HCT116 (cell line): ENCODE results near the gene BST2. TPM values are rescaled to one million over a fixed set of nuclear protein-coding genes. Genes with fewer than 3 reads are reported as not detected.
A peak's percentile ranks its signal among the peaks of the same experiment; 100 is the strongest.

Source experiments
- ATAC-seq: fragments of 200-7000 bp; cut with Tn5 transposase; 2 replicates; pipeline ENCODE4 v1.9.1; 2020; ENCODE audit warnings: mild to moderate bottlenecking, moderate library complexity
- BruUV-seq: library from RNA; stranded (reverse); fragments of 400-500 nt; replicated peaks from 2 replicates; lab custom pipeline; 2021; lab: Mats Ljungman, UMichigan
- CTCF ChIA-PET: fragments of 300-600 bp; sonication (Branson Sonifier 250); formaldehyde crosslinking; loops from one replicate; lab custom pipeline; 2021; ENCODE audit warnings: antibody characterized with exemption; lab: Charles Lee
- POLR2A ChIA-PET: fragments of 300-600, 350-600 bp; sonication (Branson Sonifier 250); formaldehyde crosslinking; loops from one replicate; lab custom pipeline; 2021; ENCODE audit warnings: antibody characterized with exemption; lab: Charles Lee
- RAD21 ChIA-PET, 2 experiments: fragments of 300-600 bp; sonication (Branson Sonifier 250); formaldehyde crosslinking; loops; one replicate each; lab custom pipeline; 2023; ENCODE audit warnings: low total read pairs in 2 of 2; ENCODE audit not compliant: uncharacterized antibody in 2 of 2, unreplicated experiment in 2 of 2, low non-redundant PET in 1 of 2; lab: Charles Lee
- DNase-seq: peaks from one replicate; pipeline ENCODE4 v3.0.0-alpha.2; 2010; ENCODE audit warnings: low read depth, low spot score
- H2AFZ ChIP-seq: fragments of 200-600 bp; shearing (Covaris generic), sonication (generic); 2 replicates; pipeline ENCODE4 v1.6.1; 2017; ENCODE audit warnings: low read depth, mixed run types, mixed read lengths, antibody characterized with exemption, low read length; ENCODE audit not compliant: poor library complexity, severe bottlenecking
- H3K27ac ChIP-seq: 2 replicates; pipeline ENCODE4 v1.5.1; 2012; ENCODE audit warnings: low read depth, low read length
- H3K27me3 ChIP-seq: fragments of 200-600 bp; sonication (generic); 2 replicates; pipeline ENCODE4 v1.6.1; 2016; ENCODE audit warnings: mixed run types, low read length, mixed read lengths; ENCODE audit not compliant: insufficient read depth
- H3K36me3 ChIP-seq, 2 experiments: fragments of 200-500 bp in 1 of 2; fragments of 200-600 bp in 1 of 2; sonication (Bioruptor generic) in 1 of 2; sonication (generic) in 1 of 2; 2 replicates each; pipeline versions ENCODE4 v1.5.1 to v1.6.1; 2014 to 2016; ENCODE audit warnings: low read length in 2 of 2, inconsistent platforms in 1 of 2, mixed read lengths in 1 of 2, mixed run types in 1 of 2; ENCODE audit not compliant: insufficient read depth in 2 of 2, control insufficient read depth in 1 of 2
- H3K4me1 ChIP-seq, 2 experiments: fragments of 200-600 bp in 1 of 2; sonication (generic) in 1 of 2; 2 replicates each; pipeline versions ENCODE4 v1.5.1 to v1.6.1; 2012 to 2017; ENCODE audit warnings: low read length in 2 of 2, inconsistent platforms in 1 of 2, mild to moderate bottlenecking in 1 of 2, mixed read lengths in 1 of 2, mixed run types in 1 of 2, moderate library complexity in 1 of 2; ENCODE audit not compliant: insufficient read depth in 2 of 2, control insufficient read depth in 1 of 2
- H3K4me2 ChIP-seq: fragments of 200-600 bp; sonication (generic); 2 replicates; pipeline ENCODE4 v1.6.1; 2017; ENCODE audit warnings: mixed run types, low read length, mixed read lengths
- H3K4me3 ChIP-seq, 2 experiments: fragments of 200-600 bp in 1 of 2; sonication (generic) in 1 of 2; replicated peaks in 1 of 2; 2 replicates each; pipeline ENCODE4 v1.5.1; 2011 to 2016; ENCODE audit warnings: low read length in 2 of 2, control low read depth in 1 of 2, low read depth in 1 of 2, mild to moderate bottlenecking in 1 of 2, mixed read lengths in 1 of 2, mixed run types in 1 of 2
- H3K79me2 ChIP-seq: fragments of 200-600 bp; sonication (generic); 2 replicates; pipeline ENCODE4 v1.6.1; 2017; ENCODE audit warnings: mild to moderate bottlenecking, mixed run types, low read length, moderate library complexity, mixed read lengths; ENCODE audit not compliant: insufficient read depth
- H3K9ac ChIP-seq: fragments of 200-600 bp; sonication (generic); 2 replicates; pipeline ENCODE4 v1.6.1; 2016; ENCODE audit warnings: low read length, mixed read lengths
- H3K9me2 ChIP-seq: fragments of 200-600 bp; sonication (generic), shearing (Covaris generic); 2 replicates; pipeline ENCODE4 v1.6.1; 2017; ENCODE audit warnings: mixed run types, mild to moderate bottlenecking, moderate library complexity; ENCODE audit not compliant: insufficient read depth
- H3K9me3 ChIP-seq, 2 experiments: fragments of 200-500 bp in 1 of 2; fragments of 200-600 bp in 1 of 2; sonication (Bioruptor generic) in 1 of 2; sonication (generic) in 1 of 2; 2 replicates each; pipeline ENCODE4 v1.6.1; 2014 to 2017; ENCODE audit warnings: low read length in 2 of 2, mixed read lengths in 2 of 2, inconsistent platforms in 1 of 2, low read depth in 1 of 2, mild to moderate bottlenecking in 1 of 2, mixed run types in 1 of 2, moderate library complexity in 1 of 2; ENCODE audit not compliant: control insufficient read depth in 1 of 2, insufficient read depth in 1 of 2
- H4K20me1 ChIP-seq: fragments of 200-600 bp; sonication (generic), shearing (Covaris generic); 2 replicates; pipeline ENCODE4 v1.6.1; 2017; ENCODE audit warnings: mixed run types, mild to moderate bottlenecking, moderate library complexity; ENCODE audit not compliant: insufficient read depth
- CBX3 ChIP-seq: IDR thresholded peaks from 2 replicates; pipeline ENCODE4 v1.6.1; 2012; ENCODE audit warnings: low read depth
- FOSL1 ChIP-seq: IDR thresholded peaks from 2 replicates; pipeline ENCODE4 v1.6.1; 2012; ENCODE audit warnings: low read depth
- POLR2A ChIP-seq: IDR thresholded peaks from 2 replicates; pipeline ENCODE4 v1.7.0; 2011; ENCODE audit warnings: borderline replicate concordance; ENCODE audit not compliant: insufficient read depth, insufficient read length; ENCODE audit errors: extremely low read depth
- SIN3A ChIP-seq: IDR thresholded peaks from 2 replicates; pipeline ENCODE4 v1.6.1; 2012; ENCODE audit warnings: low read depth
- SRF ChIP-seq: IDR thresholded peaks from 2 replicates; pipeline ENCODE4 v1.6.1; 2012; ENCODE audit warnings: low read depth
- TCF7L2 ChIP-seq: IDR thresholded peaks from 2 replicates; pipeline ENCODE4 v1.7.0; 2011; ENCODE audit warnings: borderline replicate concordance, inconsistent platforms; ENCODE audit not compliant: insufficient read depth, insufficient read length; ENCODE audit errors: extremely low read depth
- ZBTB33 ChIP-seq: IDR thresholded peaks from 2 replicates; pipeline ENCODE4 v1.6.1; 2011; ENCODE audit warnings: mild to moderate bottlenecking, low read length, moderate library complexity; ENCODE audit not compliant: insufficient replicate concordance; ENCODE audit errors: extremely low read depth
- intact Hi-C: fragments of 100-400 bp; cut with micrococcal nuclease; formaldehyde crosslinking; loops from 2 replicates; pipeline ENCODE4 v1.10.0; 2022
- total RNA-seq: library from RNA; stranded (reverse); gene quantifications from one replicate; pipeline ENCODE4 v1.2.1, GENCODE V29; 2021; ENCODE audit not compliant: unreplicated experiment

The BST2 gene
- total RNA-seq, 1 experiment from 2014 or later: 5.4 TPM

- TF ChIP-seq CBX3: no peak
- no peak for TF ChIP-seq SIN3A
- TF ChIP-seq SRF: no peak
- no peak for TF ChIP-seq TCF7L2
Measured at GRCh38 chr19:17448131-17448967, 42.9 kb upstream of the BST2 start, which contains the start of gene TMEM221 (continued).

DNA sequence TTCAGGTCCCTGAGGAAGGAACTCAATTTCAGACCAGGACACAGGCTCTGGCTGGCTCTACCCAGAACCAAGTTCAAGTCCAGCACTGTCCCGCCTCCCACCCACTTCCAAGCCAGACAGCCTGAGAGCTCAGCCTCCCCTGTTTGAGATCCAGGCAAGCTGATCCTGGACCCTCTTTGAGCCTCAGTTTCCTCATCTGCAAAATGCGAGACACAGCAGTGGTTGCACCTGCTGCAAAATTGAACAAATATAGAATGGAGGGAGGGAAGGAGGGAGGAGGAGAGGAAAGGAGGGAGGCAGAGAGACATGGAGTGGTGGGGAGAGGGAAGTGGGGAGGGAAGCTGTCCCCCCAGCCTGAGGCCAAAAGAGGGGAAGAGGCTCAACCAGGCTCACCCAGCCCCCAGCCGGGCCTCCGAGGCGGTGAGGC, 42.3 kb upstream of the BST2 start:
- Histone ChIP-seq H3K4me3 (peak overlapping the region; percentile 56 to 70), H3K4me1 (peaks cover 24 to 43% of the 10 kb centered on the region in 2 experiments), H3K9ac (peak overlapping the region; percentile 71), H4K20me1 (no peaks in the 10 kb centered on the region), H3K4me2 (peak overlapping the region; percentile 91), H3K79me2 (no peaks in the 10 kb centered on the region), H3K36me3 (no peaks in the 10 kb centered on the region), H3K9me3 (no peaks in the 10 kb centered on the region), H3K27me3 (no peaks in the 10 kb centered on the region), H3K27ac (peak overlapping the region; percentile 68; the same call in 1 of the 2 replicates), H2AFZ (no peak overlapping the region), H3K9me2 (no peaks in the 10 kb centered on the region)
- DNase-seq (no peak), ATAC-seq (no peak)
- intact Hi-C loops: no loop called here
- ChIA-PET RAD21 (no interaction called here), POLR2A (no interaction called here), CTCF (interaction anchor here (0.9 to 1.3 kb wide), 2 partner anchors 28 to 155 kb away, joined by 3 to 4 read pairs; partner anchors contain the start of gene MVB12A)
- BruUV-seq: no TSS peak
- TF ChIP-seq POLR2A (no peak), FOSL1 (no peak), ZBTB33 (no peak), SIN3A (no peak)
